Activated T-cell treated with anti-CD3 and anti-CD28 coated beads, Interleukin-2, amount 50 U/mL, for 72 hours (primary cell): ENCODE results near the gene DDX19B. TPM values are rescaled to one million over a fixed set of nuclear protein-coding genes. Genes with fewer than 3 reads are reported as not detected.

Source experiments
- ATAC-seq, 2 donors: fragments of 150-1000 bp; cut with Tn5 transposase; replicated peaks in 1 of 2; 2 replicates each; pipeline ENCODE4 v1.10.0; 2021; ENCODE audit warnings: moderate library complexity in 2 of 2, mild to moderate bottlenecking in 1 of 2
- DNase-seq, 2 donors: peaks; one replicate each; pipeline ENCODE4 v3.0.0; 2021 to 2022; ENCODE audit warnings: mixed read lengths in 1 of 2
- H3K27ac Mint-ChIP-seq: one replicate; pipeline ENCODE4 v1.8.0; 2022; ENCODE audit warnings: mild to moderate bottlenecking, moderate library complexity, mixed read lengths
- H3K27me3 Mint-ChIP-seq: one replicate; pipeline ENCODE4 v1.8.0; 2022; ENCODE audit warnings: low read depth, mixed read lengths
- H3K36me3 Mint-ChIP-seq, 2 donors: one replicate each; pipeline ENCODE4 v1.8.0; 2022; ENCODE audit warnings: mixed read lengths in 2 of 2, mild to moderate bottlenecking in 1 of 2; ENCODE audit not compliant: insufficient read depth in 2 of 2
- H3K4me1 Mint-ChIP-seq: one replicate; pipeline ENCODE4 v1.8.0; 2022; ENCODE audit warnings: low read depth, mixed read lengths
- H3K4me3 Mint-ChIP-seq, 2 donors: one replicate each; pipeline ENCODE4 v1.8.0; 2022; ENCODE audit warnings: mild to moderate bottlenecking in 2 of 2, mixed read lengths in 2 of 2, moderate library complexity in 2 of 2
- H3K9me3 Mint-ChIP-seq, 2 donors: one replicate each; pipeline ENCODE4 v1.8.0; 2022; ENCODE audit warnings: mixed read lengths in 2 of 2
- total RNA-seq, 2 donors: library from RNA; stranded (reverse); gene quantifications; one replicate each; pipeline ENCODE4 v1.2.3, GENCODE V29; 2022

Gene DDX19B
- total RNA-seq, 2 donors from 2014 or later = 52.6 to 61.0 TPM

- H3K27me3 Mint-ChIP-seq = no peaks in the 10 kb centered on the region
- ATAC-seq (no peak), DNase-seq (no peak)
- H3K4me1 Mint-ChIP-seq = peaks cover 22% of the 10 kb centered on the region
- H3K9me3 Mint-ChIP-seq = no peaks in the 10 kb centered on the region
- H3K4me3 Mint-ChIP-seq = peak overlapping the region; percentile 88 to 93
- H3K27ac Mint-ChIP-seq = peak overlapping the region; percentile 86
- H3K36me3 Mint-ChIP-seq = peaks cover 5% of the 10 kb centered on the region in 2 donors
These were observed 80.0 kb downstream of the DDX19B start for GRCh38 chr16:70378869-70379493.

DNA sequence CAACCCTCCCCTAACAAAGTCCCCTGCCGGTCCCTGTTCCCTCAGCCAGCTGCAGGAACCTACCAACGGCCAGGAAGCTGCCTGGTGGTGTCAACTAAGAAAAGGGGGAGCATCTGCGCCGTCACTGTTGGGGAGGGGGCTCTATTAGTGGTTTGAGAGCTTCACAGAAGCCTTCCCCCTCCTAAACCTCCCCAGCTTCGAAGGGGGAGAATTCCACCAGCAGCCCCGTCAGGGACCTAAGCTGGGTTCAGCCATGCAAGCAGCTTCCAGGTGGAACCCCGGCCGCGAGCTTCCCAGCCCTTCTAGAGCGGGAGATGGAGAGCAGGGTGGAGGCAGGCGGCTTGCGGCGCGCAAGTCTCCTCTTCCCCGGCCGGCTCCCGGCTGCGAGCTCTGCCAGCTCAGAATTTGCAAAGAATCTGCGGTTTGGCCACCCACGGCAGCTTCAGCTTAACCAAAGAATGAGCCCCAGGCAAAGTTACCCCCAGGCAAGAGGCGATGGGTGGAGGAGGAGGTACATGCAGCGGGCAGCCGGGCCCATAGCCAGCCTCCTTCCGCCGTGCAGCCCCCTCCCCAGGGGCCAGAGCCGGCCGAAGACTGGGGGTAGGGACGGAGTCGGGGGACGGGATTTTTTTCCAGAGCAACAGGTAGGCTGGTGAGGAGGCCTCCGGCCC lies 81.4 kb downstream of the DDX19B start:
- DNase-seq (peak; percentile 86 to 88), ATAC-seq (peak; percentile 56 to 61)
- Mint-ChIP-seq H3K27ac (peak overlapping the region; percentile 86), H3K36me3 (peaks cover 3 to 5% of the 10 kb centered on the region in 2 donors), H3K4me1 (peaks cover 22% of the 10 kb centered on the region), H3K9me3 (no peaks in the 10 kb centered on the region), H3K4me3 (peak overlapping the region; percentile 88 to 93), H3K27me3 (no peaks in the 10 kb centered on the region)

- peaks cover 16% of the 10 kb centered on the region for H3K4me1 Mint-ChIP-seq
- peak overlapping the region; percentile 93 for H3K27ac Mint-ChIP-seq
- H3K27me3 Mint-ChIP-seq = no peaks in the 10 kb centered on the region
- H3K36me3 Mint-ChIP-seq = peaks cover 3 to 5% of the 10 kb centered on the region in 2 donors
- ATAC-seq (peak; percentile 92 to 93), DNase-seq (peak; percentile 96 to 98)
- no peaks in the 10 kb centered on the region for H3K9me3 Mint-ChIP-seq
- peak overlapping the region; percentile 88 to 93 for H3K4me3 Mint-ChIP-seq
These were observed 82.1 kb downstream of the DDX19B start for GRCh38 chr16:70380919-70381603.

DNA sequence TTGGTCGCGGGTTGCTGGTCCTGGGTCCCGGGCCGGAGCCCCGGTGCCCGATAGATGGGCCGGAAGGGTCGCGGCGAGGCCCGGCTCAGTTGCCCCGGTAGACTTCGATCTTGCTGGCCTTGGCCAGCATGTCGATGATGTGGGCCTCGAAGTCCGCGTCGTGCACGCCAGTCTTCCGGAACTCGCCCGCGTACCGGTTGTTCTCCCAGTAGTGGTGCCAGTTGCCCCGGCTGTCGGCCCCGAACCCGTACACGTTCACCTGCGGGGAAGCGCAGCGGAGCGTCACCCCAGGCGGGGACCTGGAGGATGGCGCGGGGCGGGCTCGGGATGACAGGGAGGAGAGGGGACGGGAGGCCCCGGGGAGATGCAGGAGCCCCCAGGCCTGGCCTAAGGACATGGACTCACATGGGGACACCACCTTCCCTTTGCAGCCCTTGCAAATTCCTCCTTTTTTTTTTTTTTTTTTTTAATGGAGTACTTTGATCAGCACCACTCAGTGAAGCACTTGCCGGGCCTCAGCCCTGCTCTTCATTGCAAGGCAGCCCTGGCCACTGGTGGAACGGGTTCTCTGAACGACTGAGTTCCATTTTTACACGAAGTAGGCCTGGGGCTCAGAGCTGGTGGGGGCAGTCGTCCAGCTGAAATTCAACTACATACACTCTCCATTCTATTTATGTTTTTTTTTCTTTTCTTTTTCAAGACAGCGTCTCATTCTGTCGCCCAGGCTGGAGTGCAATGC lies 82.8 kb downstream of the DDX19B start:
- Mint-ChIP-seq H3K4me1 (peaks cover 14% of the 10 kb centered on the region), H3K27me3 (no peaks in the 10 kb centered on the region), H3K36me3 (peaks cover 3 to 5% of the 10 kb centered on the region in 2 donors), H3K9me3 (no peaks in the 10 kb centered on the region), H3K27ac (peak overlapping the region; percentile 80), H3K4me3 (peak overlapping the region; percentile 88 to 93)
- ATAC-seq = no peak
- no peak for DNase-seq

DNA sequence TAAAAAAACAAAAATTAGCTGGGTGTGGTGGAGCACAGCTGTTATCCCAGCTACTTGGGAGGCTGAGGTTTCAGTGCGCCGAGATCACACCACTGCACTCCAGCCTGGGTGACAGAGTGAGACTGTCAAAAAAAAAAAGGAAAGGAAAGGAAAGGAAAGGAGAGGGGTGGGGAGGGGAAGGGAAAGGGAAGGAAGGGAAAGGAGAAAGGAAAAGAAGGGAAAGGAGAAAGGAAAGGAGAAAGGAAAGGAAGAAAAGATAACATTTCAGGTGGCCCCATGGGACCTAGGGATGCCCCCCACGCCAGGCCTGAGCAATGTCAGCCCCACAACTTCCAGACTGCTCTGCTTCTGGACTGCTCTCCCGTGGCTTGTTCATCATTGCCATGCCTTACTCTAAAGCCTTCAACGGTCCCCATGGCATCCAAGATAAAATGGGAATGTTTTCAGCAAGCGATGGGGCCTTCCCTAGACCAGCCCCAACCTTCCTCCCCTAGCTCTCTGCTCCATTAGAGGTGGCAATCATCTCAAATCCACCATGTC lies 84.5 kb downstream of the DDX19B start:
- Mint-ChIP-seq H3K36me3 (no peaks in the 10 kb centered on the region), H3K9me3 (no peaks in the 10 kb centered on the region), H3K4me1 (peaks cover 14% of the 10 kb centered on the region), H3K4me3 (no peak overlapping the region), H3K27ac (no peak overlapping the region), H3K27me3 (no peaks in the 10 kb centered on the region)
- ATAC-seq = no peak
- DNase-seq = no peak

Other genes with a start within 250 kb of the DDX19B start
- 10 to 100 TPM; 27.7 to 33.6 TPM for gene PDPR, start 184.9 kb upstream of the DDX19B start, total RNA-seq
- gene CLEC18C, start 125.4 kb upstream of the DDX19B start, total RNA-seq = under 1 TPM; 0.35 to 0.84 TPM
- 10 to 100 TPM; 26.3 to 28.2 TPM for gene EXOSC6, start 47.2 kb upstream of the DDX19B start, total RNA-seq
- 100 to 1,000 TPM; 273 to 308 TPM for gene AARS1, start 9.7 kb upstream of the DDX19B start, total RNA-seq
- gene DDX19A, start 47.7 kb downstream of the DDX19B start, total RNA-seq = 10 to 100 TPM; 37.1 to 46.8 TPM
- gene ST3GAL2, start 139.9 kb downstream of the DDX19B start, total RNA-seq = 10 to 100 TPM; 15.9 to 18.3 TPM
- gene FCSK, start 155.4 kb downstream of the DDX19B start, total RNA-seq = 10 to 100 TPM; 15.4 to 18.0 TPM
- 10 to 100 TPM; 30.2 to 53.4 TPM for gene COG4, start 224.4 kb downstream of the DDX19B start, total RNA-seq
- 100 to 1,000 TPM; 302 to 309 TPM for gene SF3B3, start 224.6 kb downstream of the DDX19B start, total RNA-seq